Ishikawa (cell line): ENCODE measurements around the gene NSMCE1.

ENCODE experiments used
- CREB1 ChIP-seq: IDR thresholded peaks from 2 replicates; pipeline ENCODE4 v1.6.1; 2012; ENCODE audit warnings: low read depth
- TAF1 ChIP-seq: IDR thresholded peaks from 2 replicates; pipeline ENCODE4 v1.6.1; 2012; ENCODE audit warnings: low read depth, mild to moderate bottlenecking
- YY1 ChIP-seq: IDR thresholded peaks from 2 replicates; pipeline ENCODE4 v1.6.1; 2012; ENCODE audit warnings: low read depth

DNA sequence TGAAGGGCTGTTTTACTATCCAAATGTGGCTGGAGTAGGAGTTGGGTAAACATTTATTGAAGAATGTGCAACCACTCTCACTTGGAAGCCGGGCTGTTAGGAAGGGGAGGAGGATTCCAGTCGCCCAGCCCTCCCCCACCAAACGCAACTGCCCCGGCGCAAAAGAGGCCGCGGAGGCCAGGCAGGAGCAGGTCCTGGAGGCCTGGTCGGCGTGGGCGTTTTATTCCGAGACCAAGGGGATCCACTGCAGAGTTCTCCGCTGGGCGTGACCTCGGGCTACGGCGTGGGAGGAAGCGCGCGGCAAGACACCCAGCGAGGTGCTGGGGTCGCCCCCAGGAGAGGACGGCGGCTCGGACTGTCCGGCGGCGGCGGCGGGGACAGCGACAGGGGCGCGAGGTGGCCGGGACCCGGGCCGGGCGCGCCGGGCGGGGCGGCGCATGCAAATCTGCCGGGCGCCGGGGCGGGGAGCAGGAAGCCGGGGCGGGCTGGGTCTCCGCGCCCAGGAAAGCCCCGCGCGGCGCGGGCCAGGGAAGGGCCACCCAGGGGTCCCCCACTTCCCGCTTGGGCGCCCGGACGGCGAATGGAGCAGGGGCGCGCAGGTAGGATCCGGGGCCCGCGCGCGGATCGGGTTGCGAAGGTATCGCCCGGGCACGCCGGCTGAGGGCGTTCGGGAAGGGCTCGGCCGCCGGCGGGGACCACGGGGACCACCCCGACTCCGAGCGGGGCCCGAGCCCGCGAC is 45.0 kb upstream of the NSMCE1 start, which contains the start of gene IL4R:
- TF ChIP-seq CREB1 (no peak), YY1 (no peak), TAF1 (no peak)
